Activated CD4-positive, CD25-positive, alpha-beta regulatory T cell treated with anti-CD3 and anti-CD28 coated beads, Interleukin-2, amount 50 U/mL, for 16 hours (primary cell): ENCODE measurements around the gene EXOC4.

Experiments used
- DNase-seq: peaks from one replicate; pipeline ENCODE4 v3.0.0-alpha.2; 2020; ENCODE audit warnings: low read depth, low spot score

EXOC4 gene

GRCh38 chr7:134108802-134109201 is 855.9 kb downstream of the EXOC4 start:
- no peak for DNase-seq

GRCh38 chr7:134113655-134114054 is 860.8 kb downstream of the EXOC4 start:
- no peak for DNase-seq

DNA sequence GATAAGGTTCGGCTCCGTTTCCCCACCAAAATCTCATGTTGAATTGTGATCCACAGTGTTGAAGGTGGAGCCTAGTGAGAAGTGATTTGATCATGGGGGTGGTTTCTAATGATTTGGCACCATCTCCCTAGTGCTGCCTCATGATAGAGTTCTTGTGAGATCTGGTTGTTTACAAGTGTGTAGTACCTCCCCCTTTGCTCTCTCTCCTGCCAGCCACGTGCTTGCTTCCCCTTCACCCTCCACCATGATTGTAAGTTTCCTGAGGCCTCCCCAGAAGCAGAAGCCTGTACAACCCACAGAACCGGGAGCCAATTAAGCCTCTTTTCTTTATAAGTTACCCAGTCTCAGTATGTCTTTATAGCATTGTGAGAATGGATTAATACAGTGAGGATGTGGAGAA is 862.1 kb downstream of the EXOC4 start:
- DNase-seq: no peak
